A673 (cell line): ENCODE measurements around the gene MITF. TPM values are rescaled to one million over a fixed set of nuclear protein-coding genes. Genes with fewer than 3 reads are reported as not detected.

Source experiments
- BruUV-seq: library from RNA; stranded (reverse); fragments of 400-500 nt; replicated peaks from 2 replicates; lab custom pipeline; 2021; lab: Mats Ljungman, UMichigan
- CTCF ChIA-PET: fragments of 300-600 bp; sonication (Branson Sonifier 250); formaldehyde crosslinking; loops from one replicate; lab custom pipeline; 2022; ENCODE audit warnings: antibody characterized with exemption; lab: Charles Lee
- POLR2A ChIA-PET: fragments of 300-600 bp; sonication (Branson Sonifier 250); formaldehyde crosslinking; loops from one replicate; lab custom pipeline; 2022; ENCODE audit warnings: antibody characterized with exemption; ENCODE audit not compliant: low non-redundant PET; lab: Charles Lee
- DNase-seq: peaks from one replicate; pipeline ENCODE4 v3.0.0-alpha.2; 2015; ENCODE audit warnings: low spot score
- H3K27ac ChIP-seq: fragments of 200-600 bp; sonication (generic); 2 replicates; pipeline ENCODE4 v1.5.1; 2016; ENCODE audit warnings: mixed run types, low read depth, mild to moderate bottlenecking, mixed read lengths, antibody characterized with exemption, low read length; ENCODE audit not compliant: poor library complexity, severe bottlenecking
- H3K27me3 ChIP-seq: fragments of 200-600 bp; sonication (generic); replicated peaks from 2 replicates; pipeline ENCODE4 v1.6.1; 2017; ENCODE audit warnings: mixed run types, low read depth, mild to moderate bottlenecking, mixed read lengths, antibody characterized with exemption, low read length; ENCODE audit not compliant: insufficient read depth, poor library complexity
- H3K36me3 ChIP-seq: fragments of 200-600 bp; sonication (generic); 2 replicates; pipeline ENCODE4 v1.6.1; 2016; ENCODE audit warnings: mixed run types, mild to moderate bottlenecking, mixed read lengths, antibody characterized with exemption, low read length; ENCODE audit not compliant: insufficient read depth, poor library complexity, severe bottlenecking
- H3K4me1 ChIP-seq: fragments of 200-600 bp; sonication (generic); 2 replicates; pipeline ENCODE4 v1.6.1; 2017; ENCODE audit warnings: mixed run types, mild to moderate bottlenecking, mixed read lengths, antibody characterized with exemption, low read length; ENCODE audit not compliant: insufficient read depth, poor library complexity, severe bottlenecking
- H3K4me3 ChIP-seq: fragments of 200-600 bp; sonication (generic); 2 replicates; pipeline ENCODE4 v1.5.1; 2016; ENCODE audit warnings: low read depth, mixed run types, mild to moderate bottlenecking, mixed read lengths, low read length; ENCODE audit not compliant: poor library complexity, severe bottlenecking
- H3K9me3 ChIP-seq: fragments of 200-600 bp; sonication (generic); 2 replicates; pipeline ENCODE4 v1.6.1; 2016; ENCODE audit warnings: mixed run types, low read depth, mild to moderate bottlenecking, mixed read lengths, antibody characterized with exemption, low read length; ENCODE audit not compliant: poor library complexity, severe bottlenecking
- EZH2 ChIP-seq: fragments of 200-600 bp; sonication (generic); IDR thresholded peaks from 2 replicates; pipeline ENCODE4 v1.6.1; 2017; ENCODE audit warnings: borderline replicate concordance, low read depth, mild to moderate bottlenecking, mixed read lengths, antibody characterized with exemption, low read length; ENCODE audit not compliant: poor library complexity, severe bottlenecking
- intact Hi-C: fragments of 100-400 bp; cut with micrococcal nuclease; formaldehyde crosslinking; loops from one replicate; pipeline ENCODE4 v1.10.0; 2022; ENCODE audit not compliant: unreplicated experiment
- total RNA-seq: library from RNA; stranded (reverse); gene quantifications from 2 replicates; pipeline ENCODE4 v1.2.3, GENCODE V29; 2021
- TF ChIP-seq, protein P1 (sequence below): fragments of 300-800, 200-600 bp; sonication (generic); conservative IDR thresholded peaks from 2 replicates; pipeline ENCODE4 v1.5.1; 2017; ENCODE audit warnings: low read depth, mild to moderate bottlenecking, antibody characterized with exemption, low read length, moderate library complexity, mixed read lengths

MITF gene
- total RNA-seq, 1 experiment from 2014 or later = 0.52 TPM

DNA sequence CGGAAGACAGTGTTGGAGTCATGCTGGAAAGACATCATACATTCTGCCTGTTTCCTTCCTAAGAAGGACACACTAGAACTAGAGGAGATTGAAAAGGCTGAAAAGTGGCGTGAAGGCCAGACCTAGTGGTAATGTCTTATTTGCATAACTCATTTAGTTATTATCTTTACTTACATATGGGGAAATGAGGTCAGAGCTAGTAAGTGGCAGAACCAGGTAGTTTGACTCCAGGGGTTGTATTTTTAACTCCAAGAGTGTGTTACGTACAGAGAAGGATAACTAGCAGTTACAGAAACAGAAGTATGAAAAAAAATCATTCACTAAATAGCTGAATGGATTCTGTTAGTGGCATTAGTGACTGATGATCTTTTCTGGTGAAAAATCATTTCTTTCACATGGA, 108.0 kb downstream of the MITF start:
- no peaks in the 10 kb centered on the region for H3K27me3 ChIP-seq
- no peaks in the 10 kb centered on the region for H3K9me3 ChIP-seq
- no peak overlapping the region for H3K4me3 ChIP-seq
- no peaks in the 10 kb centered on the region for H3K36me3 ChIP-seq
- intact Hi-C loops = no loop called here
- H3K4me1 ChIP-seq = no peaks in the 10 kb centered on the region
- ChIA-PET CTCF (no interaction called here), POLR2A (no interaction called here)
- H3K27ac ChIP-seq = no peak overlapping the region
- BruUV-seq = no TSS peak
- TF ChIP-seq, protein P1, sequence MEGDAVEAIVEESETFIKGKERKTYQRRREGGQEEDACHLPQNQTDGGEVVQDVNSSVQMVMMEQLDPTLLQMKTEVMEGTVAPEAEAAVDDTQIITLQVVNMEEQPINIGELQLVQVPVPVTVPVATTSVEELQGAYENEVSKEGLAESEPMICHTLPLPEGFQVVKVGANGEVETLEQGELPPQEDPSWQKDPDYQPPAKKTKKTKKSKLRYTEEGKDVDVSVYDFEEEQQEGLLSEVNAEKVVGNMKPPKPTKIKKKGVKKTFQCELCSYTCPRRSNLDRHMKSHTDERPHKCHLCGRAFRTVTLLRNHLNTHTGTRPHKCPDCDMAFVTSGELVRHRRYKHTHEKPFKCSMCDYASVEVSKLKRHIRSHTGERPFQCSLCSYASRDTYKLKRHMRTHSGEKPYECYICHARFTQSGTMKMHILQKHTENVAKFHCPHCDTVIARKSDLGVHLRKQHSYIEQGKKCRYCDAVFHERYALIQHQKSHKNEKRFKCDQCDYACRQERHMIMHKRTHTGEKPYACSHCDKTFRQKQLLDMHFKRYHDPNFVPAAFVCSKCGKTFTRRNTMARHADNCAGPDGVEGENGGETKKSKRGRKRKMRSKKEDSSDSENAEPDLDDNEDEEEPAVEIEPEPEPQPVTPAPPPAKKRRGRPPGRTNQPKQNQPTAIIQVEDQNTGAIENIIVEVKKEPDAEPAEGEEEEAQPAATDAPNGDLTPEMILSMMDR = no peak
- no peak for TF ChIP-seq EZH2
- DNase-seq = no peak

- BruUV-seq = no TSS peak
- H3K36me3 ChIP-seq = no peaks in the 10 kb centered on the region
- ChIA-PET CTCF (no interaction called here), POLR2A (no interaction called here)
- no peaks in the 10 kb centered on the region for H3K9me3 ChIP-seq
- TF ChIP-seq, protein P1 = no peak
- TF ChIP-seq EZH2 = no peak
- no peaks in the 10 kb centered on the region for H3K4me1 ChIP-seq
- no peak overlapping the region for H3K27ac ChIP-seq
- no peak overlapping the region for H3K4me3 ChIP-seq
- intact Hi-C loops = no loop called here
- DNase-seq = no peak
- H3K27me3 ChIP-seq = no peaks in the 10 kb centered on the region
Observed at GRCh38 chr3:69848113-69848512, 108.8 kb downstream of the MITF start.

DNA sequence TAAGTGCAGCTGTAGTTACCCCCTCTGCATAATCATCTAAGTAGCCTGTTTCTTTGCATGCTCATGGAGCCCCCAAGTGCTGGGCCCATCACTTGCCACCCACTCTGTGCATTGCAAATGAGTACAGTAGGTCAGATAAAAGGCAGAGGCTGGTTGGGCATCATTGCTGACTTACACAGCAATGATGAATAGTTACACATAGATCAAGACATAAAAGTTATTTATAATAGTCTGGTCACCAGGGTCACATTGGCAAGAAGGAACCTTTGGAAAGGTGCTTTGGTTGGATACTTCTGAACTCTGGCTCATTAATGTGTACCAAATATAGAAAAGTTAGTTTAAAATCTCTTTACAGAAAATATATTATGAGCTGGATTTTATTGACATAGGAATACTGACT, 111.6 kb downstream of the MITF start:
- intact Hi-C loops = no loop called here
- Histone ChIP-seq H3K27ac (no peak overlapping the region), H3K9me3 (no peaks in the 10 kb centered on the region), H3K36me3 (no peaks in the 10 kb centered on the region), H3K4me3 (no peak overlapping the region), H3K27me3 (no peaks in the 10 kb centered on the region), H3K4me1 (no peaks in the 10 kb centered on the region)
- TF ChIP-seq, protein P1 = no peak
- TF ChIP-seq EZH2 = no peak
- no TSS peak for BruUV-seq
- POLR2A ChIA-PET = no interaction called here
- CTCF ChIA-PET = no interaction called here
- DNase-seq = no peak
